Measurements from ENCODE around the gene GPR161. TPM values are rescaled to one million over a fixed set of nuclear protein-coding genes. Genes with fewer than 3 reads are reported as not detected.

Gene GPR161
- total RNA-seq, 1 experiment from 2014 or later, result not detected

GRCh38 chr1:168106274-168106673 is 30.5 kb downstream of the GPR161 start:
- no peak for DNase-seq (ENCODE audit: low spot score)

- DNase-seq (ENCODE audit: low spot score), result no peak
These were observed 30.9 kb downstream of the GPR161 start for GRCh38 chr1:168105846-168106245.

- DNase-seq (ENCODE audit: low spot score), result no peak
These were observed 32.2 kb downstream of the GPR161 start for GRCh38 chr1:168104535-168104934.

GRCh38 chr1:168102487-168102886 is 34.2 kb downstream of the GPR161 start:
- no peak for DNase-seq (ENCODE audit: low spot score)

- no peak for DNase-seq (ENCODE audit: low spot score)
These were observed 35.4 kb downstream of the GPR161 start for GRCh38 chr1:168101336-168101735.

GRCh38 chr1:168100315-168101002 is 36.3 kb downstream of the GPR161 start:
- no peak for DNase-seq (ENCODE audit: low spot score)

- DNase-seq (ENCODE audit: low spot score), result no peak
These were observed 37.4 kb downstream of the GPR161 start for GRCh38 chr1:168099337-168099801.

- DNase-seq (ENCODE audit: low spot score), result no peak
These were observed 38.0 kb downstream of the GPR161 start for GRCh38 chr1:168098534-168099320.

GRCh38 chr1:168097921-168098528 is 38.7 kb downstream of the GPR161 start:
- no peak for DNase-seq (ENCODE audit: low spot score)

- DNase-seq (ENCODE audit: low spot score), result no peak
These were observed 40.2 kb downstream of the GPR161 start for GRCh38 chr1:168096296-168097165.

- no peak for DNase-seq (ENCODE audit: low spot score)
These were observed 41.3 kb downstream of the GPR161 start for GRCh38 chr1:168095476-168095875.

- no peak for DNase-seq (ENCODE audit: low spot score)
These were observed 43.1 kb downstream of the GPR161 start for GRCh38 chr1:168093616-168094015.

GRCh38 chr1:168092566-168093355 is 44.0 kb downstream of the GPR161 start:
- peak; percentile 31 for DNase-seq (ENCODE audit: low spot score)

GRCh38 chr1:168091720-168092550 is 44.8 kb downstream of the GPR161 start:
- no peak for DNase-seq (ENCODE audit: low spot score)

GRCh38 chr1:168091063-168091462 is 45.7 kb downstream of the GPR161 start:
- DNase-seq (ENCODE audit: low spot score), result no peak

- no peak for DNase-seq (ENCODE audit: low spot score)
These were observed 46.3 kb downstream of the GPR161 start for GRCh38 chr1:168090395-168090794.

GRCh38 chr1:168089979-168090337 is 46.8 kb downstream of the GPR161 start:
- DNase-seq (ENCODE audit: low spot score), result no peak

GRCh38 chr1:168089326-168089978 is 47.3 kb downstream of the GPR161 start:
- DNase-seq (ENCODE audit: low spot score), result no peak
